ENCODE data around the gene SCAMP1.
A peak's percentile ranks its signal among the peaks of the same experiment; 100 is the strongest.
"Not testable (repeated sequence)": the region's sequence is repeated elsewhere in the genome, so short reads cannot be mapped to it uniquely, and the experiment has no call there.

SCAMP1 gene

GRCh38 chr5:78360924-78361630 is 660 bp downstream of the SCAMP1 start:
- peak; percentile 65 for DNase-seq (ENCODE audit: low read depth, low spot score)

GRCh38 chr5:78361631-78361993 is 1.2 kb downstream of the SCAMP1 start:
- DNase-seq (ENCODE audit: low read depth, low spot score): no peak

- peak; percentile 3 for DNase-seq (ENCODE audit: low read depth, low spot score)
Measured at GRCh38 chr5:78362220-78362619, 1.8 kb downstream of the SCAMP1 start.

- no peak for DNase-seq (ENCODE audit: low read depth, low spot score)
Measured at GRCh38 chr5:78364005-78364404, 3.6 kb downstream of the SCAMP1 start.

GRCh38 chr5:78367318-78367991 is 7.0 kb downstream of the SCAMP1 start:
- no peak for DNase-seq (ENCODE audit: low read depth, low spot score)

- DNase-seq (ENCODE audit: low read depth, low spot score): no peak
Measured at GRCh38 chr5:78369680-78370079, 9.3 kb downstream of the SCAMP1 start.

- no peak for DNase-seq (ENCODE audit: low read depth, low spot score)
Measured at GRCh38 chr5:78373231-78373630, 12.8 kb downstream of the SCAMP1 start.

- DNase-seq (ENCODE audit: low read depth, low spot score): no peak
Measured at GRCh38 chr5:78376315-78376714, 15.9 kb downstream of the SCAMP1 start.

- peak; percentile 32 for DNase-seq (ENCODE audit: low read depth, low spot score)
Measured at GRCh38 chr5:78377056-78377717, 16.8 kb downstream of the SCAMP1 start.

GRCh38 chr5:78377718-78378105 is 17.3 kb downstream of the SCAMP1 start:
- DNase-seq (ENCODE audit: low read depth, low spot score): no peak

- no peak for DNase-seq (ENCODE audit: low read depth, low spot score)
Measured at GRCh38 chr5:78387468-78388153, 27.2 kb downstream of the SCAMP1 start.

- not testable (repeated sequence) for DNase-seq (ENCODE audit: low read depth, low spot score)
Measured at GRCh38 chr5:78391357-78391756, 30.9 kb downstream of the SCAMP1 start.

- DNase-seq (ENCODE audit: low read depth, low spot score): no peak
Measured at GRCh38 chr5:78397831-78398230, 37.4 kb downstream of the SCAMP1 start.

- DNase-seq (ENCODE audit: low read depth, low spot score): no peak
Measured at GRCh38 chr5:78399116-78399515, 38.7 kb downstream of the SCAMP1 start.

- DNase-seq (ENCODE audit: low read depth, low spot score): no peak
Measured at GRCh38 chr5:78404682-78405293, 44.4 kb downstream of the SCAMP1 start.

GRCh38 chr5:78405829-78406750 is 45.7 kb downstream of the SCAMP1 start:
- peak; percentile 34 for DNase-seq (ENCODE audit: low read depth, low spot score)

GRCh38 chr5:78407458-78407857 is 47.0 kb downstream of the SCAMP1 start:
- DNase-seq (ENCODE audit: low read depth, low spot score): no peak

GRCh38 chr5:78411586-78411985 is 51.2 kb downstream of the SCAMP1 start:
- no peak for DNase-seq (ENCODE audit: low read depth, low spot score)

GRCh38 chr5:78416677-78417425 is 56.4 kb downstream of the SCAMP1 start:
- DNase-seq (ENCODE audit: low read depth, low spot score): no peak

GRCh38 chr5:78419396-78419795 is 59.0 kb downstream of the SCAMP1 start:
- no peak for DNase-seq (ENCODE audit: low read depth, low spot score)

Measured in astrocyte of the hippocampus (primary cell).